TTC549 (cell line): ENCODE results near the gene AP3S1.
"Not testable (repeated sequence)": the region's sequence is repeated elsewhere in the genome, so short reads cannot be mapped to it uniquely, and the experiment has no call there.

Source experiments
- FAIRE-seq: peaks from 2 replicates; lab custom pipeline; 2012; peaks lifted over from hg19 to GRCh38; lab: Jason Lieb, UNC

AP3S1 gene

DNA sequence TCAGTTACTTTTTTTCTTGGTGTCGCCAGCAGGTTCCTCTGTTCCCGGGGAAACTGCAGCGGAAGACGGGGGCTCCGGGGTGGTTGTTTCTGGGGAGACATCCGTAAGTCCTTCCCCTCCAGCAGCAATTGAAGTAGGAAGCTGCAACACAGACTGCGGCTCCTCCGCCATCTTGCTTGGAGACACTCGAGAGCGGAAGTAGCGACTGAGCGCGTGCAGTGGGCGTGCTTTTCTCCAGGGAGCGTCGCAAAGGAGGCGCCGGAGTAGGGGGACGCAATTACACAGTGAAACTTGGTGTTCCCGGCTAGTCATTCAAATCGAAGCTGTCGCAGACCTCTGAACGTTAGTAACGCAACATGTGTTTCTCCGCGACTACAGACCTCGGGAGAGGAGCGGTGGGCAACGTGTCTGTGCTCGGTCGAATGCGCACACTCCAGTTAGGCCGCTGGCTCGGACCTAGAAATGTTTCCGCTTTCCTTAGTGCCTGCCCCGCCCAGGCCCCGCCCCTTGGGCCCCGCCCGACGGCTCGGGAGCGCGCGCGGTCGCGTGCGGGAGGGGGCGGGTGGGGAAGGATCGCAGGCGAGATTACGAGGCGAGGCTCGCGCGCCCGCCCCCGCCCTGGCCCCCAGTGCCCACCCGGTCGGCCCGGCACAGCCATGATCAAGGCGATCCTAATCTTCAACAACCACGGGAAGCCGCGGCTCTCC, at the start of gene AP3S1, which contains the start of gene ATG12:
TSS of gene AP3S1 (plus strand) at position 554 of the 707 bp plus-strand sequence. CDS start at position 657, 103 bp downstream.
TSS of gene ATG12 (minus strand) at position 184 of the 707 bp plus-strand sequence. CDS start at position 171, 13 bp downstream.
- no peak for FAIRE-seq

- FAIRE-seq, result no peak
Observed at GRCh38 chr5:115795700-115796099, 46.0 kb upstream of the AP3S1 start.

GRCh38 chr5:115796656-115797055, 45.1 kb upstream of the AP3S1 start:
- no peak for FAIRE-seq

GRCh38 chr5:115798252-115798651, 43.5 kb upstream of the AP3S1 start:
- no peak for FAIRE-seq

GRCh38 chr5:115800108-115800507, 41.6 kb upstream of the AP3S1 start:
- no peak for FAIRE-seq

GRCh38 chr5:115801152-115801551, 40.6 kb upstream of the AP3S1 start:
- FAIRE-seq, result no peak

DNA sequence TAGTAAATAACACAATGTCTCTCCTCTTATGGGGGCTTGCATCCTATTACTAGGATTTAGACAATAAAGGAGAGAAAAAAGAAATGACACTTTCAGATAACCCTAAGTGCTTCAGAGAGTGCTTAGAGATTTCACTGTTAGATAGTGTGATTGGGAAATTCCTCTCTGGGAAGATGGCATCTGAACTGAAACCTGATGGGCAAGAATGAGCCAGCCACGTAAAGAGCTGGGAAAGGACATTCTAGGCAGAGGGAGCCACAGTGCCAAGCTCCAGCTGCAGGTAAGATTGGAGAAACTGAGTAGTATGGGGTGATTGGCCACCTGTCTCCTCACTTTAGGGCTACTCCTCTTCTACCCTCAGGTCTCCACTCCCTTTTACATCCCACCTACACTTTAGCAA, 39.8 kb upstream of the AP3S1 start:
- no peak for FAIRE-seq

DNA sequence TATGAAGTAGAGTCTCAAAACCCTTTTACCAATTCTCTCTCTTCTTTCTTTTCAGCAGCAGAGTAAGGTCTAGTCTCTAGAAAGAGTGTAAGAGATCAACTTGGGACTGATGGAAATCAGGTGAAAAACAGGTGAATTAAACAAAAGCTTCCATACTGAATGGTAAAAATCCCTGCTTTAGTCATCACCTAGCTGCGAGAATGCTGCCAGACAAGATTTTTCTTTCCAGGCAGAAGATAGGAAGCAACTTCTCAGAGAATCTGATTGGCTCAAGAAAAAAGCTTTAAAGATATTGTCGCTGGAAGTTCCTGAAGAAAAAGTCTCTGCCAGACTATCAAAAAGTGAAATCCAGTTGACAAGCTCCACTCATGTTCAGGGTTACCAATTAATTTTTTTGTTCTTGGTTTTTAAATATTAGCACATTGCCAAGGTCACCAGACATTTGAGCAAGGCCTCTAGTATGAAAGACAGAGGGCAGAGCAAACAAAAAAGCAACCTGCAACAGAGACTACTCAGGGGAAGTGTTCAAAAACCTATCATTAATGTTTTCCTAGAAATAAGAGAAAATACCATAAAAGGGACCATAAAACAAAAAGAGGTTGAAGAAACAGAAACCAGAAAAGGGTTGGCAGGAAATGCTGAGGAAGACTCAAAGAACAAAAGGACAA, 34.6 kb upstream of the AP3S1 start:
- FAIRE-seq, result no peak

DNA sequence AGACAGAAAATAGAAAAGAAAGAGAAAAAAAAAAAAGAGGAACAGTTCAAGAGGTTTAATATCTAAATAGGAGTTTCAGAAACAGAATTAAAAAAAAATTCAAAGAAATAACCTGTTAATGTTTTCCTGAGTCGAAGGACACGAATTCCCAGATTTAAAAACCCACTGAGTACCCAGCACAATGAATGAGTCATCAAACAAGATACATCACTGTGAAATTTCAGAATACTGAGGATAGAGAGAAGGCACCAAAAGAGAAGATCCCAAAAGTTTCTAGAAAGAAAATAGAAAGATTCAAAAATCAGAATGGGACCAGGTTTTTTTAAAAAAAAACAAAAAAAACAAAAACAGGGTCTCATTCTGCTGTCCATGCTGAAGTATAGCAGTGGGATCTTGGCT, 34.1 kb upstream of the AP3S1 start:
- no peak for FAIRE-seq

- not testable (repeated sequence) for FAIRE-seq
Observed at GRCh38 chr5:115808066-115808465, 33.7 kb upstream of the AP3S1 start.

DNA sequence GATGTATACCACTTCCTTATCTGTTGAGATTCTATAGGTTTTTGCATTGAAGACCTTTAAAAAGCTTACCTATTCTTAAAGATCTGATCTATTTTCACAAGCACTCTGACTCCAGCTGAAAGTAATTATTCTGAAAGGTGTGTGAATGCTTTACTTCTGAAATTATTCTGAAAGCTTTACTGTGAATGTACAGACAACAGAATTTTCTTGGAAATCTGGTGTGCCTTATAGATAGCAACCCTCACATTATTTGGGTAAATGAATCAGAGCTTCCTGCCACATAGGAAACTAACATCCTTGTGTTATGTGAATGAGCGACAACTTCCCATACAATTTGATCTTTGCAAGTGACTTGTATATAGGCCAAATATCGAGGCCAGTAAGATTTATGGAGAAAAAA, 31.8 kb upstream of the AP3S1 start:
- FAIRE-seq, result no peak

- no peak for FAIRE-seq
Observed at GRCh38 chr5:115810761-115811160, 31.0 kb upstream of the AP3S1 start.

DNA sequence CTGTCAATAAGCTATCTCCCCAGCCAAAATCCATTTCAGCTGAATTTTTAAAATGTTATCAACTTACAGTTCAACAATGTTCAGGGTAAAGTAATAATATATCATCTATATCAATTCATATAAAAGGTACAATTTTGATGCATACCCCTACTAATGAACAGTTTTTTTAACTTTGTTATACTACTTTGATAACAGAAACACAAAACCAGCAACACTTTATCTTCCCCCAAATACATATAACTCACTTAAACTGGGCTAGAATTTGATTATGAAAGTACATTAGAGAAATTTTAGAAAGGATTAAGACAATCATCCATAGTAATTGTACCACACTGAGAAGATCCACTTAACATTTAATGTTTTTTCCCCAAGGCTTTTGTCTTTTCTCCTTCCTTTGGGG, 30.3 kb upstream of the AP3S1 start:
- FAIRE-seq, result no peak

- FAIRE-seq, result no peak
Observed at GRCh38 chr5:115812372-115812771, 29.4 kb upstream of the AP3S1 start.

GRCh38 chr5:115813719-115814118, 28.0 kb upstream of the AP3S1 start:
- no peak for FAIRE-seq

DNA sequence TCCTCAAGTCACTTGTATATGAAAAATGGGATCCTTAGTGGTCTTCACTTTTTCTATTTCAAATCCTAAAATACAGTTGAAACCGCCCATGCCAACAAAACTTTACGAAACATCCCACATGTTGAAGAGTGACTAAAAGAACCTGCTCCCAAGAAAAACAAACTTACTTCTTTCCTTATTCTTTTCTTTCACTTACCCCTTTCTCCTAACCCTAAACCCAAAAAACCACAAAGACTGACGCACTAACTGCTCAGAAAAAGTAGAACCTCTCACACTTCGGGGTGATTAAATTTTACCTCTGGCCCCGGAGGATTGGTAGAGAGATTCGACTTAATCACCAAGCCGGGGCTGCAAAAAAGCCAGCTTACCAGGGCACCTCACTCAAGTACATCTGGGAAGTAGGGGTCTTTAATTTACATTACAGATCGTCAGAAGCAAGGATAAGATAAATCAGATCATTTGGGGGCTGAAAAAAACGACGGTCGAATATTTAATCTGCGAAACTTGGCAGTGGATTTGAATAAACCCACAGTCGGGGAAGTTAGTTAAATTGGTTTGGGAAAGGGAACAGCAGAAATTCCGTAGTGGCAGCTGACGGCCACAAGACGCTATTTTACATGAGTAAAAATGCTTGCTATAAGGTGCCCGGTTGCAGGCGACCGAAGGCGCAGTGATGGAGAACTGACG, 26.6 kb upstream of the AP3S1 start:
- no peak for FAIRE-seq

DNA sequence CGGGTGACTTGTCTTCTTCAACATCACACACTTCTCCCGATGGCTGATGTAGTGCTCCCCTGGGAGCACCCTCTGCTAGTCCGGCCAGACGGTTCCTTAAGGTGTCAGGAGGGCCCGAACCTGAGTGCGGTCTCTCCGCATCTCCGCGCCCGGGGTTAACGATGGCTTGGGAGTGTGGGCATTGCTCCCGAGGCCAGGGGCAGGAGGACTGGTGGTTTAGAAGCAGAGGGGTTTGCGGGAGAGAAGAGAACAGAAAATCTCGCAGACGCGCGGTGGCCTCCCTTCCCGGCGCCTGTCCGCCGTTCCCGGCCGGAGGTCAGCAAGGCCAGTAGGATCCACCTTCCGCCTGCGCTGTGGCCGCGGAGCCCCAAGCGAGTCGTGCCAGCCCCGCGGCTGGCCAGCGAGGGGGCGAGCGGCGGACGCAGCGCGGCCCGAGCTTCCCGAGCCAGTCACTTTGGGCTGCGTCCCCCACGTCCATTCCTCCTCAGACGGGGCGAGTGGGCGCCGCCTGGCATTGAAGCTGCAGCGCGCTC, 26.0 kb upstream of the AP3S1 start:
- no peak for FAIRE-seq

- FAIRE-seq, result no peak
Observed at GRCh38 chr5:115816226-115817081, 25.3 kb upstream of the AP3S1 start, which contains the start of gene CDO1. TSS of gene CDO1 (minus strand) at chr5:115816659. CDS start at chr5:115816397, 262 bp downstream.

- FAIRE-seq, result no peak
Observed at GRCh38 chr5:115817386-115817785, 24.3 kb upstream of the AP3S1 start.

GRCh38 chr5:115818821-115819220, 22.9 kb upstream of the AP3S1 start:
- FAIRE-seq, result no peak

DNA sequence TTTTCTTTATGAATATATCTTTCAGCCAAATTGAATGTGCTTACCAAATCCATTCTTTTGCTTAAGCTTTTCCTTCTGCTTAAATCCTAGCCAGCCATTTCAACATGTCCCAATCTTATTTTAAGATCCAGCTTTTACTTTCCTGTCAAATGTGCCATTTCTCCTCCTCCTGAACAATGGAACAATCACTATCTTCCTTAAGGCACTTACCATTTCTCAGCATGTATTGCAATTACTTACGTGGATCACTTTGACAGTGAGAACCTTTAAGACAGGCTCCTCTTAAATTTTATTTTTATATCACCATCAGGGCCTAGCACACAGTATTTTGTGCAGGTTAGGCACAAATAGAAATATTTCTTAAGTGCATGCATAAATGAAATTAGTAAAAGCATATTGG, 20.9 kb upstream of the AP3S1 start:
- no peak for FAIRE-seq

GRCh38 chr5:115824983-115825382, 16.8 kb upstream of the AP3S1 start:
- not testable (repeated sequence) for FAIRE-seq
